ENCODE data around the gene PTDSS2. TPM values are rescaled to one million over a fixed set of nuclear protein-coding genes. Genes with fewer than 3 reads are reported as not detected.

PTDSS2 gene
- total RNA-seq, 4 donors from 2014 or later, result 33.0 to 45.2 (median 39.0) TPM

GRCh38 chr11:506238-506994 lies 56.3 kb downstream of the PTDSS2 start:
- ATAC-seq (ENCODE audit: low FRiP score) (peak; percentile 77), DNase-seq (ENCODE audit: low spot score) (peak; percentile 84)
- TF ChIP-seq, protein P1, sequence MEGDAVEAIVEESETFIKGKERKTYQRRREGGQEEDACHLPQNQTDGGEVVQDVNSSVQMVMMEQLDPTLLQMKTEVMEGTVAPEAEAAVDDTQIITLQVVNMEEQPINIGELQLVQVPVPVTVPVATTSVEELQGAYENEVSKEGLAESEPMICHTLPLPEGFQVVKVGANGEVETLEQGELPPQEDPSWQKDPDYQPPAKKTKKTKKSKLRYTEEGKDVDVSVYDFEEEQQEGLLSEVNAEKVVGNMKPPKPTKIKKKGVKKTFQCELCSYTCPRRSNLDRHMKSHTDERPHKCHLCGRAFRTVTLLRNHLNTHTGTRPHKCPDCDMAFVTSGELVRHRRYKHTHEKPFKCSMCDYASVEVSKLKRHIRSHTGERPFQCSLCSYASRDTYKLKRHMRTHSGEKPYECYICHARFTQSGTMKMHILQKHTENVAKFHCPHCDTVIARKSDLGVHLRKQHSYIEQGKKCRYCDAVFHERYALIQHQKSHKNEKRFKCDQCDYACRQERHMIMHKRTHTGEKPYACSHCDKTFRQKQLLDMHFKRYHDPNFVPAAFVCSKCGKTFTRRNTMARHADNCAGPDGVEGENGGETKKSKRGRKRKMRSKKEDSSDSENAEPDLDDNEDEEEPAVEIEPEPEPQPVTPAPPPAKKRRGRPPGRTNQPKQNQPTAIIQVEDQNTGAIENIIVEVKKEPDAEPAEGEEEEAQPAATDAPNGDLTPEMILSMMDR (IDR thresholded peaks at IDR 0.05), result no peak

DNA sequence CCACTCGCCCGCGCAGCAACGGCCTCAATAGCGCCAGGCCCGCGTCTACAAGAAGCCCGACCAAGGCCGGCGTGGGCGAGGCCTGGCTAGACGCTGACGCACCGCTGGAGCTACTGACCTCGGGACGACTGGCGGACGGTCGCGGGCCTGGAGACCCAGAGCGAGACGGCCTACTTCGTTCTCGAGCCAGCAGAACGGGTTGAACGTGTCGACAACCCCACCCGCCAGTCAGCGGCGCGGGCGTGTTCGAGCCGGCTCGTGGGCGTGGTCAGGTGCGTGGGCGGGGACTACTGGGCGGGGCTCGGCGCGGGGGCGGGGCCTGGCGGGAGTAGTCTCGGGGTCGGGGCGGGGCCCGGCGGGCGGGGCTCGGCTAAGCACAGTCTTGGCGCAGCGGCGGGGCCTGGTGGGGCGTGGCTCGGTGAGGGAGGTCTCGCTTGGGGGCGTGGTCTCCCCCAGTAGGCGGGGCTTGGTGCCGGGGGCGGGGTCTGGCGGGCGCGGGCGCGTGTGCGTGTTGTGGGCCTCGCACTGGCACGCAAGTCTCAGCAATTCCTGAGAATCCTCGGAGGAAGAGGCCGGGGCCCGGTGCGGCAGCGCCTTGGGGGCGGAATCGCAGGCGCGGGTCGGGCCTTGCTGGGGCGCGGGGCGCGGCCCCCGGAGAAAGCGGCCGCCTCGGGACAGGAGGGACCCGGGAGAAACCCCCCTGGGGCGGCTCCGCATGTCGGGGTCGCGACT lies 57.1 kb downstream of the PTDSS2 start, which contains the start of gene RNH1:
RNH1 (minus strand) TSS at position 248 of the 732 bp plus-strand sequence. CDS start 5,080 bp downstream, outside the sequence.
- TF ChIP-seq, protein P1 (IDR thresholded peaks at IDR 0.05), result no peak
- DNase-seq (ENCODE audit: low spot score) (peak; percentile 99), ATAC-seq (ENCODE audit: low FRiP score) (peak; percentile 84)

- no peak for DNase-seq (ENCODE audit: low spot score)
- ATAC-seq (ENCODE audit: low FRiP score), result no peak
- TF ChIP-seq, protein P1 (IDR thresholded peaks at IDR 0.05), result no peak
Observed at GRCh38 chr11:507727-508515, 57.8 kb downstream of the PTDSS2 start.

- ATAC-seq (ENCODE audit: low FRiP score), result no peak
- TF ChIP-seq, protein P1 (IDR thresholded peaks at IDR 0.05), result no peak
- DNase-seq (ENCODE audit: low spot score), result no peak
Observed at GRCh38 chr11:508956-509355, 58.9 kb downstream of the PTDSS2 start.

GRCh38 chr11:512761-513595 lies 62.9 kb downstream of the PTDSS2 start:
- no peak for DNase-seq (ENCODE audit: low spot score)
- ATAC-seq (ENCODE audit: low FRiP score), result no peak
- TF ChIP-seq, protein P1 (IDR thresholded peaks at IDR 0.05), result no peak

DNA sequence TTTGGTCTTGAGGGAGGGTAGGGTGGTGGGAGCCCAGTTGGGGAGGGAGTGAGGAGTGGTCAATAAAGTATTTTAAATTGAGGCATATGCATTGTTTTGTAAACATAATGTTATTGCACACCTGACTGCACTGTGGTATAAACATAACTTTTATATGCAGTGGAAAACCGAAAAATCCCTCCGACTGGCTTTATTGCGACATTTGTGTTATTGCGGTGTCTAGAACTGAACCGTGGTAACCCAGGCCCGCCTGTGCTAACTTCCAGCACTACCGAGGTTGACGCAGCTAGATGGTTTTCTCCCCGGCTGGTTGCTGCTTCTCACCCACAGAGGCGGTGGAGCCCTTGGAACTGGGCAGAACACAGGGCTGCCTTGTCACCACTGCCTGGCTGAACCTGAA lies 64.5 kb downstream of the PTDSS2 start:
- ATAC-seq (ENCODE audit: low FRiP score), result no peak
- TF ChIP-seq, protein P1 (IDR thresholded peaks at IDR 0.05), result no peak
- DNase-seq (ENCODE audit: low spot score), result no peak
